ENCODE data around the gene ITGAD.
A peak's percentile ranks its signal among the peaks of the same experiment; 100 is the strongest.

ITGAD gene

GRCh38 chr16:31459687-31460581 lies 66.8 kb downstream of the ITGAD start:
- DNase-seq (ENCODE audit: low spot score) = peak; percentile 99

- DNase-seq (ENCODE audit: low spot score) = peak; percentile 72
These were observed 67.5 kb downstream of the ITGAD start for GRCh38 chr16:31460582-31461002.

GRCh38 chr16:31461201-31461920 lies 68.2 kb downstream of the ITGAD start:
- DNase-seq (ENCODE audit: low spot score) = no peak

- no peak for DNase-seq (ENCODE audit: low spot score)
These were observed 69.0 kb downstream of the ITGAD start for GRCh38 chr16:31461921-31462804.

GRCh38 chr16:31464348-31464769 lies 71.2 kb downstream of the ITGAD start:
- no peak for DNase-seq (ENCODE audit: low spot score)

- no peak for DNase-seq (ENCODE audit: low spot score)
These were observed 71.7 kb downstream of the ITGAD start for GRCh38 chr16:31464781-31465260.

GRCh38 chr16:31465788-31466370 lies 72.7 kb downstream of the ITGAD start:
- no peak for DNase-seq (ENCODE audit: low spot score)

- no peak for DNase-seq (ENCODE audit: low spot score)
These were observed 73.3 kb downstream of the ITGAD start for GRCh38 chr16:31466381-31466841.

- no peak for DNase-seq (ENCODE audit: low spot score)
These were observed 74.1 kb downstream of the ITGAD start for GRCh38 chr16:31467151-31467773.

- DNase-seq (ENCODE audit: low spot score) = no peak
These were observed 74.7 kb downstream of the ITGAD start for GRCh38 chr16:31467858-31468257.

- no peak for DNase-seq (ENCODE audit: low spot score)
These were observed 77.5 kb downstream of the ITGAD start for GRCh38 chr16:31470615-31471014.

GRCh38 chr16:31471241-31471874 lies 78.2 kb downstream of the ITGAD start:
- DNase-seq (ENCODE audit: low spot score) = no peak

- DNase-seq (ENCODE audit: low spot score) = no peak
These were observed 79.0 kb downstream of the ITGAD start, which contains the start of gene TGFB1I1 for GRCh38 chr16:31471875-31472708. TSS of gene TGFB1I1 (plus strand) at chr16:31472152. CDS start at chr16:31472189, 37 bp downstream.

- DNase-seq (ENCODE audit: low spot score) = peak; percentile 68
These were observed 79.6 kb downstream of the ITGAD start for GRCh38 chr16:31472709-31473203.

GRCh38 chr16:31473264-31473984 lies 80.3 kb downstream of the ITGAD start:
- DNase-seq (ENCODE audit: low spot score) = no peak

GRCh38 chr16:31474173-31474714 lies 81.1 kb downstream of the ITGAD start:
- no peak for DNase-seq (ENCODE audit: low spot score)

GRCh38 chr16:31474773-31475738 lies 81.9 kb downstream of the ITGAD start:
- DNase-seq (ENCODE audit: low spot score) = no peak

Data from NAMALWA (cell line).